Heart right ventricle (tissue), 16 donors: ENCODE measurements around the gene HMGCS1. TPM values are rescaled to one million over a fixed set of nuclear protein-coding genes. Genes with fewer than 3 reads are reported as not detected.

Experiments
- ATAC-seq, 8 donors: fragments of 200-7000 bp; cut with Tn5 transposase; one replicate each; pipeline ENCODE4 v1.9.1; 2020; ENCODE audit warnings: mild to moderate bottlenecking in 8 of 8, moderate library complexity in 8 of 8, moderate number of reproducible peaks in 1 of 8
- DNase-seq, 2 donors: peaks; one replicate each; pipeline ENCODE4 v3.0.0-alpha.2; 2020
- H3K27ac ChIP-seq, 10 donors: fragments of 200-600 bp; sonication (generic) in 2 of 10; one replicate each; pipeline versions ENCODE4 v1.5.0 to v1.8.0; 2020 to 2022; ENCODE audit warnings: mild to moderate bottlenecking in 3 of 10
- H3K27me3 ChIP-seq, 7 donors: fragments of 200-600 bp; one replicate each; pipeline ENCODE4 v1.8.0; 2021 to 2022; ENCODE audit warnings: mild to moderate bottlenecking in 2 of 7
- H3K36me3 ChIP-seq, 9 donors: fragments of 200-600 bp; sonication (generic) in 1 of 9; one replicate each; pipeline versions ENCODE4 v1.5.0 to v1.8.0; 2020 to 2022; ENCODE audit warnings: mild to moderate bottlenecking in 2 of 9
- H3K4me1 ChIP-seq, 9 donors: fragments of 200-600 bp; sonication (generic) in 1 of 9; one replicate each; pipeline versions ENCODE4 v1.5.0 to v1.8.0; 2020 to 2022; ENCODE audit warnings: mild to moderate bottlenecking in 4 of 9
- H3K4me3 ChIP-seq, 10 donors: fragments of 200-600 bp; sonication (generic) in 2 of 10; one replicate each; pipeline versions ENCODE4 v1.5.0 to v1.8.0; 2020 to 2022; ENCODE audit warnings: mild to moderate bottlenecking in 7 of 10, moderate library complexity in 2 of 10
- H3K9me3 ChIP-seq, 11 donors: fragments of 200-600 bp in 10 of 11; sonication (generic) in 2 of 11; one replicate each; pipeline versions ENCODE4 v1.5.0 to v1.8.0; 2013 to 2022; ENCODE audit warnings: mild to moderate bottlenecking in 2 of 11, control low read depth in 1 of 11, moderate library complexity in 1 of 11
- CTCF ChIP-seq, 9 donors: fragments of 200-600 bp; sonication (generic) in 2 of 9; IDR thresholded peaks; one replicate each; pipeline versions ENCODE4 v1.5.0 to v1.8.0; 2021 to 2022; ENCODE audit warnings: antibody characterized with exemption in 9 of 9, mild to moderate bottlenecking in 5 of 9, moderate library complexity in 1 of 9
- WGBS, 2 donors: extraction: QIAGEN DNeasy Blood & Tissue Kit; methylation state at CpG; one replicate each; pipeline ENCODE4 v1.1.7; 2013; ENCODE audit warnings: inconsistent platforms in 1 of 2; 5-methylcytosine and 5-hydroxymethylcytosine counted together
- intact Hi-C, 10 donors: fragments of 100-400 bp; cut with DNase I; formaldehyde crosslinking; loops; one replicate each; pipeline versions ENCODE4 v1.11.1 to v1.14.2; 2022
- polyA plus RNA-seq, 2 donors: library from polyadenylated mRNA; stranded (reverse); fragments of 200-250 nt; gene quantifications; one replicate each; pipeline ENCODE4 v1.2.3, GENCODE V29; 2013
- total RNA-seq, 10 donors: library from RNA; stranded (reverse); fragmentation: NEBNext Ultra II Directional in 3 of 10; extraction: Animal tissue kit (Norgen Biotek cat#: 25700) in 3 of 10; gene quantifications; one replicate each; pipeline versions ENCODE4 v1.2.1 to v1.2.4, GENCODE V29; 2021 to 2023
- donor health status: Arrhythmogenic right ventricular cardiomyopathy.
- donor health status: ischemic (EF 13 %, LVEDD 7.1; RV severe dilation, severe dysfunction).
- donor health status: healthy with polysubstance abuse.
- donor health status: DM: no; HTN: yes; CAD: no.
- donor health status: DM: no; HTN: no; CAD: no.
- donor health status: ischemic (EF 25% LVEDD 6.9; RV normal size, moderate dysfunction).
- donor health status: ischemic (EF 25% LVEDD 5.7; RV mildly dilated, moderate dysfunction).
- donor health status: healthy.
- donor health status: DM: yes; HTN: yes; CAD: no.
- donor health status: Ischemic cardiomyopathy.
- donor health status: ischemic (EF 35%, LVEDD 5.7; RV mildly dilated, moderate dysfunction).
- donor health status: nonischemic (EF 11% LVEDD 7.7; RV severe dilation, severe dysfunction).
- donor health status: DM: yes; HTN: yes; CAD: no.
- donor health status: PGD.
- donor health status: ischemic (EF 29% LVEDD 5.4; RV normal size, mild dysfunction).
- donor health status: nonischemic (EF 23%, LVEDD 6.1; RV moderate dilation, normal function).

The HMGCS1 gene
- total and polyA plus RNA-seq, 12 donors: 8.3 to 33.0 (median 26.7) TPM

DNA sequence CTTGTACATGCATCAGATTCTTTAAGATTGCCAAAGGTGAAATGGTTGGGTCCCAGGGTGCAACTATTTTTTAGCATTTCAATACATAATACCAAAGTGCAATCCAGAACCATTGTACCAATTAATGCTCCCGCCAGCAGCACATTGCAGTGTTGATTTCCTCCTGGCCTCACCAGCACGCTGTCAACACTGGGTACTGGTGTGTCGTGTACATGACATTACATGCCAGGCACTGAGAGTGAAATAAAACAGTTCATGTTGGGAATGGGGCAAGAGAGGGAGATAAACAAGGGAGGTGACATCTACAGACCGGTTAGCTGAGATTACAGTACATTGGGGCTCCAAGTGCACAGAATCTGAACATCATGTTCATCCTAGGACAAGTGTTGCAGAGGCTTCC lies 37.8 kb downstream of the HMGCS1 start:
- Histone ChIP-seq H3K9me3 (peaks cover 0 to 4% (median 0%) of the 10 kb centered on the region in 11 donors), H3K27me3 (no peaks in the 10 kb centered on the region), H3K4me1 (peaks cover 0 to 17% (median 0%) of the 10 kb centered on the region in 9 donors), H3K36me3 (no peaks in the 10 kb centered on the region), H3K4me3 (no peak overlapping the region), H3K27ac (no peak overlapping the region)
- peak; percentile 43 to 54 for DNase-seq
- WGBS, 2 donors: 36 to 53% methylated on average over 4 of the region's 4 CpGs
- intact Hi-C loops: no loop called here
- TF ChIP-seq CTCF (IDR thresholded peaks at IDR 0.05): no peak
- ATAC-seq: peak; percentile 79 to 99 (median 94)

- DNase-seq: no peak
- no peak for TF ChIP-seq CTCF (IDR thresholded peaks at IDR 0.05)
- intact Hi-C loops: no loop called here
- no peaks in the 10 kb centered on the region for H3K36me3 ChIP-seq
- H3K9me3 ChIP-seq: peaks cover 0 to 8% (median 0%) of the 10 kb centered on the region in 11 donors
- WGBS, 2 donors: 52 to 58% methylated on average over 7 of the region's 7 CpGs
- ATAC-seq: no peak
- H3K27me3 ChIP-seq: no peaks in the 10 kb centered on the region
- no peak overlapping the region for H3K27ac ChIP-seq
- H3K4me3 ChIP-seq: no peak overlapping the region
- peaks cover 0 to 17% (median 0%) of the 10 kb centered on the region in 9 donors for H3K4me1 ChIP-seq
Observed at GRCh38 chr5:43274435-43275114, 38.6 kb downstream of the HMGCS1 start.

DNA sequence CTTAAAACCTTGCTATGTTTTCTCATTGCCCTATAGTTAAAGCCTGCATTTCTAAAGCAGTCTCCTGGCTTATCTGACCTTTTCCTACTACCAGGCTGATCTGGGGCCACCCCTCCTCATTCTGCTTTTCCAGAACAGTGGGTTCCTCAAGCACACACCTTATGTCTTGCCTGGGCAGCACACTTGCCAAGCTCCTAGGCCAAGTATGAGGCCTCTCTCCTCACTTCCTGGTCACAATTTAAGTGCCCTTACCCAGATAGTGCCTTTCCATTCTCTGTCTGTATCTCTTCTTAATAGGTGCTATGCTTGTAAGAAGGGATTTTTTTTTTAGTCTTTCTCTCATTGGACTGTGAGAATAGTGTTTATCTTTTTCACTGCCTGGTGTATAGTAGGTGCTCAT lies 39.7 kb downstream of the HMGCS1 start:
- Histone ChIP-seq H3K9me3 (peaks cover 0 to 13% (median 0%) of the 10 kb centered on the region in 11 donors), H3K36me3 (no peaks in the 10 kb centered on the region), H3K27ac (no peak overlapping the region), H3K27me3 (no peaks in the 10 kb centered on the region), H3K4me1 (peaks cover 0 to 17% (median 0%) of the 10 kb centered on the region in 9 donors), H3K4me3 (no peak overlapping the region)
- no peak for DNase-seq
- TF ChIP-seq CTCF (IDR thresholded peaks at IDR 0.05): no peak
- intact Hi-C loops: no loop called here
- no peak for ATAC-seq

- Histone ChIP-seq H3K4me3 (no peak overlapping the region), H3K36me3 (no peaks in the 10 kb centered on the region), H3K9me3 (peaks cover 0 to 22% (median 0%) of the 10 kb centered on the region in 11 donors), H3K27ac (no peak overlapping the region), H3K4me1 (peaks cover 0 to 12% (median 0%) of the 10 kb centered on the region in 9 donors), H3K27me3 (no peaks in the 10 kb centered on the region)
- ATAC-seq: no peak
- 70 to 73% methylated on average over 1 of the region's 1 CpG for WGBS, 2 donors
- intact Hi-C loops: no loop called here
- DNase-seq: no peak
- TF ChIP-seq CTCF (IDR thresholded peaks at IDR 0.05): no peak
Observed at GRCh38 chr5:43270645-43271044, 42.6 kb downstream of the HMGCS1 start.
